ENCODE results near the gene CA10.

The CA10 gene

GRCh38 chr17:51935477-51935876 lies 223.0 kb downstream of the CA10 start:
- no peak for DNase-seq
- Histone ChIP-seq H3K4me1 (no peaks in the 10 kb centered on the region), H3K4me3 (ENCODE audit: low read depth, low read length) (no peak overlapping the region), H3K9me3 (no peaks in the 10 kb centered on the region), H3K36me3 (no peaks in the 10 kb centered on the region), H3K27me3 (no peaks in the 10 kb centered on the region)
- no peak for TF ChIP-seq CTCF (IDR thresholded peaks at IDR 0.05; ENCODE audit: low read depth, low read length)

- DNase-seq: no peak
- Histone ChIP-seq H3K4me3 (ENCODE audit: low read depth, low read length) (no peak overlapping the region), H3K9me3 (no peaks in the 10 kb centered on the region), H3K27me3 (no peaks in the 10 kb centered on the region), H3K4me1 (no peaks in the 10 kb centered on the region; the same call in 1 of the 2 replicates), H3K36me3 (no peaks in the 10 kb centered on the region)
- TF ChIP-seq CTCF (IDR thresholded peaks at IDR 0.05; ENCODE audit: low read depth, low read length): no peak
Observed at GRCh38 chr17:51933647-51934046, 224.9 kb downstream of the CA10 start.

GRCh38 chr17:51926448-51926847 lies 232.1 kb downstream of the CA10 start:
- no peak for TF ChIP-seq CTCF (IDR thresholded peaks at IDR 0.05; ENCODE audit: low read depth, low read length)
- no peak overlapping the region for H3K4me3 ChIP-seq (ENCODE audit: low read depth, low read length)
- H3K9me3 ChIP-seq: no peaks in the 10 kb centered on the region
- no peaks in the 10 kb centered on the region; the same call in 1 of the 2 replicates for H3K4me1 ChIP-seq
- no peaks in the 10 kb centered on the region; the same call in 1 of the 2 replicates for H3K27me3 ChIP-seq
- no peaks in the 10 kb centered on the region for H3K36me3 ChIP-seq
- DNase-seq: no peak

- Histone ChIP-seq H3K27me3 (no peaks in the 10 kb centered on the region; the same call in 1 of the 2 replicates), H3K4me1 (no peaks in the 10 kb centered on the region), H3K9me3 (no peaks in the 10 kb centered on the region), H3K36me3 (no peaks in the 10 kb centered on the region), H3K4me3 (ENCODE audit: low read depth, low read length) (no peak overlapping the region)
- no peak for DNase-seq
- TF ChIP-seq CTCF (IDR thresholded peaks at IDR 0.05; ENCODE audit: low read depth, low read length): no peak
Observed at GRCh38 chr17:51921500-51921899, 237.0 kb downstream of the CA10 start.

GRCh38 chr17:51914577-51914976 lies 243.9 kb downstream of the CA10 start:
- no peaks in the 10 kb centered on the region for H3K9me3 ChIP-seq
- no peak for DNase-seq
- H3K4me3 ChIP-seq (ENCODE audit: low read depth, low read length): no peak overlapping the region
- TF ChIP-seq CTCF (IDR thresholded peaks at IDR 0.05; ENCODE audit: low read depth, low read length): no peak
- H3K27me3 ChIP-seq: no peaks in the 10 kb centered on the region
- no peaks in the 10 kb centered on the region for H3K4me1 ChIP-seq
- no peaks in the 10 kb centered on the region for H3K36me3 ChIP-seq

GRCh38 chr17:51913491-51914205 lies 244.9 kb downstream of the CA10 start:
- no peaks in the 10 kb centered on the region for H3K9me3 ChIP-seq
- TF ChIP-seq CTCF (IDR thresholded peaks at IDR 0.05; ENCODE audit: low read depth, low read length): no peak
- no peaks in the 10 kb centered on the region for H3K4me1 ChIP-seq
- no peak for DNase-seq
- no peak overlapping the region for H3K4me3 ChIP-seq (ENCODE audit: low read depth, low read length)
- no peaks in the 10 kb centered on the region for H3K36me3 ChIP-seq
- no peaks in the 10 kb centered on the region for H3K27me3 ChIP-seq
